ENCODE measurements around the gene ZNF652. TPM values are rescaled to one million over a fixed set of nuclear protein-coding genes. Genes with fewer than 3 reads are reported as not detected.

Gene ZNF652
- total RNA-seq, 3 donors from 2014 or later: 2.8 to 3.2 (median 3.1) TPM

- Mint-ChIP-seq H3K27me3 (ENCODE audit: low read depth) (no peaks in the 10 kb centered on the region), H3K36me3 (ENCODE audit: insufficient read depth) (peaks cover 2% of the 10 kb centered on the region), H3K4me3 (peak overlapping the region; percentile 24), H3K9me3 (no peaks in the 10 kb centered on the region), H3K4me1 (ENCODE audit: low read depth) (peaks cover 60% of the 10 kb centered on the region)
- DNase-seq: no peak
- ATAC-seq: no peak
Measured at GRCh38 chr17:49357516-49357915, 4.5 kb downstream of the ZNF652 start.

GRCh38 chr17:49356320-49356719 lies 5.7 kb downstream of the ZNF652 start:
- Mint-ChIP-seq H3K9me3 (no peaks in the 10 kb centered on the region), H3K4me3 (no peak overlapping the region), H3K27me3 (ENCODE audit: low read depth) (no peaks in the 10 kb centered on the region), H3K4me1 (ENCODE audit: low read depth) (peaks cover 62% of the 10 kb centered on the region), H3K36me3 (ENCODE audit: insufficient read depth) (peaks cover 3% of the 10 kb centered on the region)
- no peak for ATAC-seq
- DNase-seq: no peak

- peaks cover 48% of the 10 kb centered on the region for H3K4me1 Mint-ChIP-seq (ENCODE audit: low read depth)
- peak; percentile 69 for ATAC-seq
- H3K9me3 Mint-ChIP-seq: no peaks in the 10 kb centered on the region
- DNase-seq: no peak
- no peak overlapping the region for H3K4me3 Mint-ChIP-seq
- no peaks in the 10 kb centered on the region for H3K27me3 Mint-ChIP-seq (ENCODE audit: low read depth)
- H3K36me3 Mint-ChIP-seq (ENCODE audit: insufficient read depth): peaks cover 11% of the 10 kb centered on the region
Measured at GRCh38 chr17:49353607-49354006, 8.4 kb downstream of the ZNF652 start.

- peaks cover 15% of the 10 kb centered on the region for H3K36me3 Mint-ChIP-seq (ENCODE audit: insufficient read depth)
- H3K9me3 Mint-ChIP-seq: no peaks in the 10 kb centered on the region
- no peaks in the 10 kb centered on the region for H3K27me3 Mint-ChIP-seq (ENCODE audit: low read depth)
- ATAC-seq (peak in 1 of 2 donors; percentile 14), DNase-seq (no peak)
- H3K4me3 Mint-ChIP-seq: no peak overlapping the region
- peaks cover 48% of the 10 kb centered on the region for H3K4me1 Mint-ChIP-seq (ENCODE audit: low read depth)
Measured at GRCh38 chr17:49352587-49353154, 9.4 kb downstream of the ZNF652 start.

- Mint-ChIP-seq H3K27me3 (ENCODE audit: low read depth) (no peaks in the 10 kb centered on the region), H3K4me1 (ENCODE audit: low read depth) (peaks cover 51% of the 10 kb centered on the region), H3K36me3 (ENCODE audit: insufficient read depth) (peaks cover 15% of the 10 kb centered on the region), H3K4me3 (no peak overlapping the region), H3K9me3 (no peaks in the 10 kb centered on the region)
- DNase-seq: no peak
- no peak for ATAC-seq
Measured at GRCh38 chr17:49351572-49352140, 10.4 kb downstream of the ZNF652 start.

DNA sequence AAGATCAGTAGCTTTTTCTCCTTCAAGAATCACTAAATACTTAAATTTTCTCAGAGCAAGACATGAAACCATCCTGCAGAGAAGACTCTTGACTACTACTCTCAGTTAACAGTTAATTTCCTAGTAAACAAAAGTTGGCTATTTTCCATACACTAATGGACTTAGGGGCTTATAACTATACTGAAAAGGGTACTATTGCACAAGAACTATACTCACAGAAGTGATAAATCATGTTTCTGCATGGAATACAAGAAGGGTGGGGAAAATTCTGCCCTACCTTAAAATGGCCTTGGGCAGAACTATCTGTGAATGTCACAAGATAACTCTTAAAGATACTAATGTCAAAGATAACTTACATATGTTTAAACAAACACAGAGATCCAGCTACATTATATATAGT lies 12.5 kb downstream of the ZNF652 start:
- DNase-seq (no peak), ATAC-seq (no peak)
- Mint-ChIP-seq H3K36me3 (ENCODE audit: insufficient read depth) (peaks cover 15% of the 10 kb centered on the region), H3K27me3 (ENCODE audit: low read depth) (no peaks in the 10 kb centered on the region), H3K4me1 (ENCODE audit: low read depth) (peaks cover 49% of the 10 kb centered on the region), H3K9me3 (no peaks in the 10 kb centered on the region), H3K4me3 (no peak overlapping the region)

GRCh38 chr17:49344914-49345313 lies 17.1 kb downstream of the ZNF652 start:
- peaks cover 65% of the 10 kb centered on the region for H3K4me1 Mint-ChIP-seq (ENCODE audit: low read depth)
- ATAC-seq (no peak), DNase-seq (no peak)
- H3K27me3 Mint-ChIP-seq (ENCODE audit: low read depth): no peaks in the 10 kb centered on the region
- no peak overlapping the region for H3K4me3 Mint-ChIP-seq
- peaks cover 12% of the 10 kb centered on the region for H3K36me3 Mint-ChIP-seq (ENCODE audit: insufficient read depth)
- no peaks in the 10 kb centered on the region for H3K9me3 Mint-ChIP-seq

DNA sequence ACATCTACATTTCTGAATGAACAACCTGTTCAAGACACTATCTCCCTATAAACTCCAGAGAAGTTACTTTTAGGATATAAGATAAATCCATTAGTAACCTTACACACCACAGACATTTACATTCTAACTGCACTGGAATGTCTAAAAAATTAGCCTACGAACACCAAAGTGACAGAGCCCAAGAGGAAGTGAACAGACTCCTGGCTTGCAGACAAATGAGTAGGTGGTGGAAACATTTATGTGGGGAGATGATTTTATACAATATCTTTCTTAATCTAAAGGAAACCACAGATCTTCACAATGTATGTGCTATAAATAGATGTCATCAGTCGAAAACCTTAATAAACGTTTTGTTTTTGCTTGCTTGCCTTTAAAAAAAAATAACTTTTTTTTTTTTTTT lies 18.8 kb downstream of the ZNF652 start:
- Mint-ChIP-seq H3K9me3 (no peaks in the 10 kb centered on the region), H3K4me1 (ENCODE audit: low read depth) (peaks cover 66% of the 10 kb centered on the region), H3K4me3 (peak overlapping the region; percentile 69), H3K36me3 (ENCODE audit: insufficient read depth) (peaks cover 6% of the 10 kb centered on the region), H3K27me3 (ENCODE audit: low read depth) (no peaks in the 10 kb centered on the region)
- ATAC-seq: peak; percentile 61
- no peak for DNase-seq

DNA sequence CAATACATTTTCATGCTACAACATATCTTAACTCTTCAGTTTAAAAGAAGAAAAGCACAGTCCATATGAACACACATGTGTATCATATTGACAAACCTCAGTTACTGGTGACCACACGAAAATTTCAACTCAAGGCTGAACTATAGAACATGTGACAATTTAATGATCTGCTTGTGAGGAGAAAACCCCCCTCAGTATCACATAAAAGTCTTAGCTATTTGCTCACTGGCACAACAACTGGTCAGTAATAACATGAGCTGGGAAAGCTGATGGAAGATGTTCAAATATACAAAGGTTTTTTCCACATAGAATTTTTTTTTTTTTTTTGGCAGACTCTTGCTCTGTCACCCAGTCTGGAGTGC lies 19.5 kb downstream of the ZNF652 start:
- Mint-ChIP-seq H3K4me1 (ENCODE audit: low read depth) (peaks cover 66% of the 10 kb centered on the region), H3K27me3 (ENCODE audit: low read depth) (no peaks in the 10 kb centered on the region), H3K36me3 (ENCODE audit: insufficient read depth) (peaks cover 2% of the 10 kb centered on the region), H3K4me3 (peak overlapping the region; percentile 69), H3K9me3 (no peaks in the 10 kb centered on the region)
- DNase-seq (no peak), ATAC-seq (peak in 1 of 2 donors; percentile 20)

DNA sequence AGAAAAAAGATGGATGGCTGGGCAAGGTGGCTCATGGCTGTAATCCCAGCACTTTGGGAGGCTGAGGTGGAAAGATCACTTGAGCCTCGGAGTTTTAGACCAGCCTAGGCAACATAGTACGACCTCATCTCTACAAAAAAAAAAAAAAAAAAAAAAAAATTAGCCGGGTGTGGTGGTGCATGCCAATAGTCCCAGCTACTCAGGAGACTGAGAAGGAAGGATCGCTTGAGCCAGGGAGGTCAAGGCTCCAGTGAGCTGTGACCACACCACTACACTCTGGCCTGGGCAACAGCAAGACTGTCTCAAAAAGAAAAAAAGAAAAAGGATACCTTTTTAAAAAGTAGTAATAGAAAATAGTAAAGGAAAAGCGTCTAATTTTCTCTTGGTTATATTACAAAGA lies 20.7 kb downstream of the ZNF652 start:
- Mint-ChIP-seq H3K9me3 (no peaks in the 10 kb centered on the region), H3K4me1 (ENCODE audit: low read depth) (peaks cover 59% of the 10 kb centered on the region)
- ATAC-seq: no peak

DNA sequence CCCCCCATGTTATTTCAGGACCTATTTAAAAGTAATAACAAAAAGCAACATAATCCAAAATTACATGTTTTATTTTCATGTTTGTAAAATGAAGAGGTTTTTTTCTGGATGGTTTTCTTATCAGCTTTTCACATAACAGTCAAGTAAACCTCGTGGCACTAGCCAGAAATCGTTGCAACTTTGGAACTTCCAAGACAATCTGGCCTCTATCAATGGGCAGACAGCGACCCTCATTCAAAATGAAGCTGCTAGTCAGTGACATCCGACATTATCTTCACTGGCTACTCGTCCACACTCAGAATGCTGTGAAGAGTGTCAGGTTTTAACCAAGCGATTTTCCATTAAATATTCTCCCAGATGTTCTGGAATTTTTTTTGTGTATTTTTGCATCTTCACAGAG lies 22.7 kb downstream of the ZNF652 start:
- ATAC-seq (no peak), DNase-seq (no peak)
- peaks cover 2% of the 10 kb centered on the region for H3K36me3 Mint-ChIP-seq (ENCODE audit: insufficient read depth)
- no peak overlapping the region for H3K4me3 Mint-ChIP-seq
- H3K27me3 Mint-ChIP-seq (ENCODE audit: low read depth): no peaks in the 10 kb centered on the region
- no peaks in the 10 kb centered on the region for H3K9me3 Mint-ChIP-seq
- H3K4me1 Mint-ChIP-seq (ENCODE audit: low read depth): peaks cover 57% of the 10 kb centered on the region

More for the DNA sequence above, 20.7 kb downstream of the ZNF652 start:
- no peaks in the 10 kb centered on the region for H3K27me3 Mint-ChIP-seq (ENCODE audit: low read depth)
- H3K4me3 Mint-ChIP-seq: peak overlapping the region; percentile 67
- no peak for DNase-seq
- H3K36me3 Mint-ChIP-seq (ENCODE audit: insufficient read depth): peaks cover 2% of the 10 kb centered on the region

GRCh38 chr17:49338883-49339282 lies 23.2 kb downstream of the ZNF652 start:
- Mint-ChIP-seq H3K4me1 (ENCODE audit: low read depth) (peaks cover 60% of the 10 kb centered on the region), H3K27me3 (ENCODE audit: low read depth) (no peaks in the 10 kb centered on the region), H3K4me3 (peak overlapping the region; percentile 9), H3K9me3 (no peaks in the 10 kb centered on the region), H3K36me3 (ENCODE audit: insufficient read depth) (peaks cover 2% of the 10 kb centered on the region)
- no peak for DNase-seq
- ATAC-seq: peak; percentile 31 to 38

GRCh38 chr17:49337884-49338283 lies 24.2 kb downstream of the ZNF652 start:
- no peak for ATAC-seq
- Mint-ChIP-seq H3K4me3 (no peak overlapping the region), H3K4me1 (ENCODE audit: low read depth) (peaks cover 55% of the 10 kb centered on the region), H3K27me3 (ENCODE audit: low read depth) (no peaks in the 10 kb centered on the region), H3K36me3 (ENCODE audit: insufficient read depth) (peaks cover 2% of the 10 kb centered on the region), H3K9me3 (no peaks in the 10 kb centered on the region)
- no peak for DNase-seq

DNA sequence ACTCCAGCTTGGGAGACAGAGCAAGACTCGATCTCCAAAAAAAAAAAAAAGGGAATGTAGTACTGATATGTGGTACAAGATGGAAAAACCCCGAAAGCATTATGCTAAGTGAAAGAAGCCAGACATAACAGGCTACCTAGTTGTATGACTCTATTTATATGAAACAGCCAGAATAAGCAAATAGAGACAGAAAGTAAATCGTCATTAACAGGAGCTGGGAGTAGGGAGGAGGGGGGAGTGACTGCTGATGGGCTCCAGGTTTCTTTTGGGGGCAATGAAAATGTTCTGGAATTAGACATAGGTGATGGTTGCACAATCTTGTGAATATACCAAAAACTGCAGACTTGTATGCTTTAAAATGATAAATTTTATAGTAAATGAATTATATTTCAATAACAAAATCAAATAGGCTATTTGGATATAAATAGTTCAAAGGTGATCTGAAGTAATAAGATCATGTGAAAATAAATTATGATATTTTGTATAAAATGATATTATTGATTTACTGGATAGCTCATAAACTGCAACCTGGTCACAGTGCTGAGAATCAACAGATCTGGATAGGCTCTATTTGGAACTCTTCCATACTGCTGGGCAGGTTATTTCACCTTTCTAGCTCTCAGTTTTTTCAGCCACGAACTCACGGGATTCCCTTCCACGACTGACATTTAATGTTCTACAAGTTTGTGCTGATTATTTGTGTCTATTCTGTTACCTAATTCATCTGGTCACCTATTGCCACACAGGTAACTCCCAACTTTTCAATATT lies 27.1 kb downstream of the ZNF652 start:
- ATAC-seq (no peak), DNase-seq (no peak)
- no peaks in the 10 kb centered on the region for H3K27me3 Mint-ChIP-seq (ENCODE audit: low read depth)
- peaks cover 3% of the 10 kb centered on the region for H3K36me3 Mint-ChIP-seq (ENCODE audit: insufficient read depth)
- H3K4me1 Mint-ChIP-seq (ENCODE audit: low read depth): peaks cover 33% of the 10 kb centered on the region
- no peaks in the 10 kb centered on the region for H3K9me3 Mint-ChIP-seq
- no peak overlapping the region for H3K4me3 Mint-ChIP-seq

- ATAC-seq (no peak), DNase-seq (no peak)
- Mint-ChIP-seq H3K4me1 (ENCODE audit: low read depth) (peaks cover 30% of the 10 kb centered on the region), H3K36me3 (ENCODE audit: insufficient read depth) (peaks cover 2% of the 10 kb centered on the region), H3K9me3 (no peaks in the 10 kb centered on the region), H3K27me3 (ENCODE audit: low read depth) (no peaks in the 10 kb centered on the region), H3K4me3 (no peak overlapping the region)
Measured at GRCh38 chr17:49333804-49334203, 28.2 kb downstream of the ZNF652 start.
